ENCODE results near the gene RELN. TPM values are rescaled to one million over a fixed set of nuclear protein-coding genes. Genes with fewer than 3 reads are reported as not detected.
A peak's percentile ranks its signal among the peaks of the same experiment; 100 is the strongest.
"Not testable (repeated sequence)": the region's sequence is repeated elsewhere in the genome, so short reads cannot be mapped to it uniquely, and the experiment has no call there.

The RELN gene
- not detected in 2 replicates for total RNA-seq

DNA sequence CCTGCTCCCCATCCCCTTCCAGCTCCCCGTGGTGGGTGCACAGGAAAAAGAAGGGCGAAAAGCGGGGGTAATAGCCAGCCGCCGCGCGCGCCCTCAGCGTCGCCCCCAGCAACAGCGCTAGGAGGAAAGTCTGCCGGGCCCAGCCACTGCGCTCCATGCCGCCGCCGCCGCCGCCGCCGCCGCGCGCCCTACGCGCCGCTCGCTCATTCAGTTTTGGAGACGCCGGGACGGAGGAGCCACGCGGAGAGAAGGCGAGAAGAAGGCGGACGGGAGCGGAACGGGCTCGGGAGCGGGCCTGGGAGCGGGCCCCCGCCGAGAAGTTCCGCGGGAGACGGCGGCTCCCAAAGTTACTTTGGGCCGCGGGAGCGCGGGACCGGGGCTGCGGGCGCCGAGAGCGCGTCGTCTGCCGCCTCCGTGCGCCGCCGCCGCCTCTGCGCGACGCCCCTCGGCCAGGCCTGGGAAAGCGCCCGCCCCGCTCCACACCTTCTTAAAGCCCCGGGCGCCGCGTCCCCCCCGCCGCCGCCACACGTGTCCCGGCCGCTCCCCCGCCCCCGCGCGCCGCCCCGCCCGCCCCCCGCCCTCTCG is at the start of gene RELN:
Gene RELN (minus strand): TSS at position 459 of the 585 bp plus-strand sequence. CDS start 302 bp downstream, at position 157.
- no peak within 1 kb of the TSS for H3K27ac Mint-ChIP-seq
- intact Hi-C loops (cut with micrococcal nuclease) = no loop called here
- ChIA-PET CTCF (no interaction called here), POLR2A (no interaction called here)
- peaks cover 11% of the 10 kb centered on the region for H3K4me1 Mint-ChIP-seq
- no peaks in the 10 kb centered on the region for H3K9me3 Mint-ChIP-seq
- H3K27me3 Mint-ChIP-seq = peaks cover 42% of the 10 kb centered on the region
- ATAC-seq (ENCODE audit: low read depth) (no peak), DNase-seq (no peak)
- H3K4me3 Mint-ChIP-seq = peak within 1 kb of the TSS; percentile 52
- H3K36me3 Mint-ChIP-seq (ENCODE audit: low read depth) = no peaks in the 10 kb centered on the region
- TF ChIP-seq, protein P1, sequence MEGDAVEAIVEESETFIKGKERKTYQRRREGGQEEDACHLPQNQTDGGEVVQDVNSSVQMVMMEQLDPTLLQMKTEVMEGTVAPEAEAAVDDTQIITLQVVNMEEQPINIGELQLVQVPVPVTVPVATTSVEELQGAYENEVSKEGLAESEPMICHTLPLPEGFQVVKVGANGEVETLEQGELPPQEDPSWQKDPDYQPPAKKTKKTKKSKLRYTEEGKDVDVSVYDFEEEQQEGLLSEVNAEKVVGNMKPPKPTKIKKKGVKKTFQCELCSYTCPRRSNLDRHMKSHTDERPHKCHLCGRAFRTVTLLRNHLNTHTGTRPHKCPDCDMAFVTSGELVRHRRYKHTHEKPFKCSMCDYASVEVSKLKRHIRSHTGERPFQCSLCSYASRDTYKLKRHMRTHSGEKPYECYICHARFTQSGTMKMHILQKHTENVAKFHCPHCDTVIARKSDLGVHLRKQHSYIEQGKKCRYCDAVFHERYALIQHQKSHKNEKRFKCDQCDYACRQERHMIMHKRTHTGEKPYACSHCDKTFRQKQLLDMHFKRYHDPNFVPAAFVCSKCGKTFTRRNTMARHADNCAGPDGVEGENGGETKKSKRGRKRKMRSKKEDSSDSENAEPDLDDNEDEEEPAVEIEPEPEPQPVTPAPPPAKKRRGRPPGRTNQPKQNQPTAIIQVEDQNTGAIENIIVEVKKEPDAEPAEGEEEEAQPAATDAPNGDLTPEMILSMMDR (IDR thresholded peaks at IDR 0.05) = no peak

DNA sequence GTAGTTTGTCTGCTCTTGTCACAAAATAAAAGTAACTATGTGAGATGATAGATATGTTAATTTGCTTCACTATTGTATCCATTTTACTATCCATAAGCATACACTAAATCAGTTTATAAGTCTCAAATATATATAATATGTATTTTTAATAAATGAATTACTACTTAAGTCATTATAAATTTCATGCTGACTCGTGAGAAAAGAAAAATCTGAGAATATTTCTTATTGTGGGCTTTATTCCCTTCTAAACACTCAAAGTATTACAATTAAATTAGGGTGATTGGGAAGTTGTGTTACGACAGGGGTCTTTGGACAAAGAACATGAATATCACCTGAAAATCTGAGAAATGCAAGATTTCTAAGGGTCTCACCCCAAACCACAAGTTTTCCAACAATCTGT is 48.7 kb upstream of the RELN start:
- no peak for ATAC-seq (ENCODE audit: low read depth)
- TF ChIP-seq, protein P1 (IDR thresholded peaks at IDR 0.05) = no peak
- intact Hi-C loops (cut with micrococcal nuclease) = no loop called here
- H3K4me1 Mint-ChIP-seq = no peaks in the 10 kb centered on the region
- H3K9me3 Mint-ChIP-seq = peaks cover 5% of the 10 kb centered on the region
- CTCF ChIA-PET = no interaction called here
- H3K36me3 Mint-ChIP-seq (ENCODE audit: low read depth) = no peaks in the 10 kb centered on the region
- H3K27me3 Mint-ChIP-seq = no peaks in the 10 kb centered on the region
- POLR2A ChIA-PET = no interaction called here
- DNase-seq = no peak
- H3K27ac Mint-ChIP-seq = no peak overlapping the region
- H3K4me3 Mint-ChIP-seq = no peak overlapping the region

DNA sequence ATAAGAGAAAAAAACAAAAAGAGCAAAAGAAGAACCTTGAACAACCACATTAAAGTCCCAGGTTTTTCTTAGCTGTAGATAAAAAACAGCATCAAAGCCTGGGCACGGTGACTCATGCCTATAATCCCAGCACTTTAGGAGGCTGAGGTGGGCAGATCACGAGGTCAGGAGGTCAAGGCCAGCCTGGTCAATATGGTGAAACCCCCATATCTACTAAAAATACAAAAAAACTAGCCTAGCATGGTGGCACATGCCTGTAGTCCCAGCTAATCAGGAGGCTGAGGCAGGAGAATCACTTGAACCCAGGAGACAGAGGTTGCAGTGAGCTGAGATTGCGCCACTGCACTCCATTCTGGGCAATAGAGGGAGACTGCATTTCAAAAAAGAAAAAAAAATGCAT is 47.4 kb upstream of the RELN start:
- H3K36me3 Mint-ChIP-seq (ENCODE audit: low read depth); CTCF ChIA-PET; H3K27ac Mint-ChIP-seq; H3K9me3 Mint-ChIP-seq; H3K4me3 Mint-ChIP-seq; ATAC-seq (ENCODE audit: low read depth); intact Hi-C loops (cut with micrococcal nuclease); DNase-seq; H3K27me3 Mint-ChIP-seq; H3K4me1 Mint-ChIP-seq; POLR2A ChIA-PET: not testable (repeated sequence)

DNA sequence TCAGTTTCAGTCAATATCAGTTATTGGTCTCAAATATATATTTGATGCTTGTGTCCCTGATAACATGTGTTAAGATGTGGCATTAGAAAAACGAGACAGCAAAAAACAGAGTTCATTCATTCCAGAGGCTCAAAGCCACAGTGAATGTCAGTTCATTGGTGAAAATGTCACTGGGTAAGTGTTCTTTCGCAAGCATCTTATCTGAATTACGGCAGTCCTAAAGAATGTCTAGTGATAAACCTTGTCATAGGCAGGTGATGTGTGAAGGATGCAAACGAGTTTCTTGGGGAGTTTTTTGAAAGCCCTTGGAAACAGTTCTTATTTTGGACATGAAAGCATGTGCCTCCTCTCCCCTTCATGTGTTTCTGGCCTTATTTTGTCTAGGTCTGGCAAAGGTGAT is 45.9 kb upstream of the RELN start:
- no peaks in the 10 kb centered on the region for H3K27me3 Mint-ChIP-seq
- H3K27ac Mint-ChIP-seq = no peak overlapping the region
- no peak overlapping the region for H3K4me3 Mint-ChIP-seq
- intact Hi-C loops (cut with micrococcal nuclease) = no loop called here
- ChIA-PET POLR2A (no interaction called here), CTCF (no interaction called here)
- H3K4me1 Mint-ChIP-seq = no peaks in the 10 kb centered on the region
- DNase-seq (no peak), ATAC-seq (ENCODE audit: low read depth) (no peak)
- TF ChIP-seq, protein P1 (IDR thresholded peaks at IDR 0.05) = no peak
- peaks cover 5% of the 10 kb centered on the region for H3K9me3 Mint-ChIP-seq
- no peaks in the 10 kb centered on the region for H3K36me3 Mint-ChIP-seq (ENCODE audit: low read depth)

DNA sequence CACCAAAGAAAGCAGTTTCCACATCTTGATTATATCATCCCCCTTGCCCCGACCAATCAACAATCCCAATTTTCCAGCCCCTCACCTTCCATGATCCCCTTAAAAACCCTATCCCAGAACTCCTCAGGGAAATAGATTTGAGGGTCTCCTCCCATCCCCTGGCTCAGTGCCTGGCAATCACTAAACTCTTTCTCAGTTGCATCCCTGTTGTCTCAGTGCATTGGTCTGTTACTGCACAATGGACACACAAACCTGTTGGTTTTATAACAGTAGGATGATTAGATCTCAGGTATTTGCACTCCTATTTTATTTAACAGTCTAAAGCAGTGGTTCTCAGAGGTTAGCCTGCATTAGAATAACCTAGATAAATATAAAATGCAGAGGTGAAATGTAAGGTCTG is 45.2 kb upstream of the RELN start:
- TF ChIP-seq, protein P1 (IDR thresholded peaks at IDR 0.05) = no peak
- CTCF ChIA-PET = no interaction called here
- intact Hi-C loops (cut with micrococcal nuclease) = no loop called here

DNA sequence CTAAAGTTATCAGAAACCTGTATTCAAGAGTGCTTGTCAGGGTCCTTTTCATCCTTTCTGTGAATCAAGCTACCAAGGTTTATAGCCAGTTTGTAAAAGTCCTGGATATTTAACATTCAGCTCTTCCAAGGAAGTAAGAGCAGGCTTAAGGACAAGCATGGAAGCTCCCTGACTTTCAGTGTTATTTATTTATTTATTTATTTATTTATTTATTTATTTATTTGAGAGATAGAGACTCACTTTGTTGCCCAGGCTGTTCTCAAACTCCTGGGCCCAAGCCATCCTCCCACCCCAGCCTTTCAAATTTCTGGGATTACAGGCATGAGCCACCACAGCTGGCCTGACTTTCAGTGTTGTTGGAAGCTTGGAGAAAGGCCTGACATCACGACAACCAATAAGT is 44.4 kb upstream of the RELN start:
- no peaks in the 10 kb centered on the region for H3K36me3 Mint-ChIP-seq (ENCODE audit: low read depth)
- POLR2A ChIA-PET = no interaction called here
- intact Hi-C loops (cut with micrococcal nuclease) = no loop called here
- no peak for DNase-seq
- TF ChIP-seq, protein P1 (IDR thresholded peaks at IDR 0.05) = no peak
- H3K4me3 Mint-ChIP-seq = no peak overlapping the region
- no peaks in the 10 kb centered on the region for H3K4me1 Mint-ChIP-seq
- no peak overlapping the region for H3K27ac Mint-ChIP-seq
- ATAC-seq (ENCODE audit: low read depth) = no peak
- CTCF ChIA-PET = no interaction called here
- H3K27me3 Mint-ChIP-seq = no peaks in the 10 kb centered on the region
- H3K9me3 Mint-ChIP-seq = peaks cover 5% of the 10 kb centered on the region

More for the DNA sequence above, 45.2 kb upstream of the RELN start:
- POLR2A ChIA-PET = no interaction called here
- ATAC-seq (ENCODE audit: low read depth) = no peak
- Mint-ChIP-seq H3K4me1 (no peaks in the 10 kb centered on the region), H3K36me3 (ENCODE audit: low read depth) (no peaks in the 10 kb centered on the region), H3K4me3 (no peak overlapping the region), H3K9me3 (peaks cover 5% of the 10 kb centered on the region), H3K27ac (no peak overlapping the region), H3K27me3 (no peaks in the 10 kb centered on the region)
- no peak for DNase-seq

All from activated B cell treated with CpG ODN at 0.5 μM for 24 hours (primary cell).